ENCODE results near the gene RNF207. TPM values are rescaled to one million over a fixed set of nuclear protein-coding genes. Genes with fewer than 3 reads are reported as not detected.
A peak's percentile ranks its signal among the peaks of the same experiment; 100 is the strongest.

The RNF207 gene
- total RNA-seq, 4 donors from 2014 or later: 32.9 to 63.5 (median 47.0) TPM

DNA sequence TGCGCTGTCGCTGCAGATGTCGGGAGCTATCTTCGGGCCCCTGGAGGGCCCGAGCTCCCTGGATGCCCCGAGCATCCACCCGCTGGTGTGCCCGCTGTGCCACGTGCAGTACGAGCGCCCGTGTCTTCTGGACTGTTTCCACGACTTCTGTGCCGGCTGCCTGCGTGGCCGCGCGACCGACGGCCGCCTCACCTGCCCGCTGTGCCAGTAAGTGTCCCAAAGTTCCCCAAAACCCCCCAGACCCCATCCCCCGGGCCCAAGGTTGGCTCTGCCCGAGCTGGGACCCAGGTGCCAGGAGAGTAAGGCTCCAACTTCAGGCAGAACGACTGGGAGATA lies 569 bp downstream of the RNF207 start:
- H3K36me3 ChIP-seq: no peaks in the 10 kb centered on the region
- H3K27ac ChIP-seq: peak overlapping the region in 1 of 3 donors; percentile 63
- peak overlapping the region in 2 of 3 donors; percentile 22 to 47 for H3K4me3 ChIP-seq (replicated peaks in 1 of 3)
- WGBS, 2 donors: 20% methylated on average over 1 of the region's 25 CpGs; no CpG with 5 or more reads in 1 of the 2 donors
- TF ChIP-seq POLR2A (IDR thresholded peaks at IDR 0.05): no peak
- TF ChIP-seq, protein P1, sequence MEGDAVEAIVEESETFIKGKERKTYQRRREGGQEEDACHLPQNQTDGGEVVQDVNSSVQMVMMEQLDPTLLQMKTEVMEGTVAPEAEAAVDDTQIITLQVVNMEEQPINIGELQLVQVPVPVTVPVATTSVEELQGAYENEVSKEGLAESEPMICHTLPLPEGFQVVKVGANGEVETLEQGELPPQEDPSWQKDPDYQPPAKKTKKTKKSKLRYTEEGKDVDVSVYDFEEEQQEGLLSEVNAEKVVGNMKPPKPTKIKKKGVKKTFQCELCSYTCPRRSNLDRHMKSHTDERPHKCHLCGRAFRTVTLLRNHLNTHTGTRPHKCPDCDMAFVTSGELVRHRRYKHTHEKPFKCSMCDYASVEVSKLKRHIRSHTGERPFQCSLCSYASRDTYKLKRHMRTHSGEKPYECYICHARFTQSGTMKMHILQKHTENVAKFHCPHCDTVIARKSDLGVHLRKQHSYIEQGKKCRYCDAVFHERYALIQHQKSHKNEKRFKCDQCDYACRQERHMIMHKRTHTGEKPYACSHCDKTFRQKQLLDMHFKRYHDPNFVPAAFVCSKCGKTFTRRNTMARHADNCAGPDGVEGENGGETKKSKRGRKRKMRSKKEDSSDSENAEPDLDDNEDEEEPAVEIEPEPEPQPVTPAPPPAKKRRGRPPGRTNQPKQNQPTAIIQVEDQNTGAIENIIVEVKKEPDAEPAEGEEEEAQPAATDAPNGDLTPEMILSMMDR (IDR thresholded peaks at IDR 0.05): no peak
- H3K4me1 ChIP-seq: peaks cover 24 to 32% of the 10 kb centered on the region in 2 donors
- no peaks in the 10 kb centered on the region for H3K9me3 ChIP-seq
- intact Hi-C loops (cut with DNase I): loop anchor here (5.0 kb wide), 1 partner anchor 36 kb away; the partner anchor contains the start of gene HES3
- no peaks in the 10 kb centered on the region for H3K27me3 ChIP-seq
- no peak for DNase-seq

DNA sequence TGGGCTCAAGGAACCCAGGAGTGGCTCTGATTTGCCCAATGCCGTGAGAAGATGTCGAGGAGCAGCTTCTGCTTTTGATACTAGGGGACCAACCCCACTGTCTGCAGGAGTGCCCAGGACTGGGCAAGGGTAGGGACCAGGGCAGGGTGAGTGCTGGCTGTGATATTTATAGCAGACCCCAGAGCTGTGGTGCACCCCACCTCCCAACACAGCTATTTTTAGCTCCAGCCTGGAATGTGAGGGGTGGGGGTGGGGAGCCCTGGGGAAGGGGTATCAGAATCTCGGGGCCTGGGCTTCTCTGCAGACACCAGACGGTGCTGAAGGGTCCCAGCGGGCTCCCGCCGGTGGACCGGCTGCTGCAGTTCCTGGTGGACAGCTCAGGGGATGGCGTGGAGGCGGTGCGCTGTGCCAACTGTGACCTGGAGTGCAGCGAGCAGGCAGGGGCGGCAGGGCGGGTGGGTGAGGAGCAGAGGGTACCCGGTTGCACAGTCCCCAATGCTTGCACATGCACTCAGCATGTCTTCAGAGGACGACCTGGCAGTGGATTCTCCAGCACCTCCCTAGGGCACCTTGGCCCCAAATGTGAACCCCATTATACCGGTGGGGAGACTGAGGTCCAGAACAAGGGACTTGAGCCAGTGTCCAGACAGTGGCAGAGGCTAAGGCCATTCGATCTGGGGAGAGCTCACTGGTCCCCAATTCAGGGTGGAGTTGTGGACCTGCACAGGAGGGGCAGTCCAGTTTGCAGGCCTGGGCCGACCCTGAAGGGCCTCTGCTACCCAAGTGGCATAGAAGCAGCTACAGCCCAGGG lies 1.4 kb downstream of the RNF207 start:
- WGBS, 2 donors: 90% methylated on average over 2 to 17 of the region's 19 CpGs
- no peaks in the 10 kb centered on the region for H3K27me3 ChIP-seq
- TF ChIP-seq POLR2A (IDR thresholded peaks at IDR 0.05): no peak
- TF ChIP-seq, protein P1 (IDR thresholded peaks at IDR 0.05): no peak
- no peaks in the 10 kb centered on the region for H3K9me3 ChIP-seq
- no peak overlapping the region for H3K27ac ChIP-seq
- H3K4me1 ChIP-seq: peaks cover 24 to 32% of the 10 kb centered on the region in 2 donors
- intact Hi-C loops (cut with DNase I): loop anchor here (5.0 kb wide), 1 partner anchor 35 kb away; the partner anchor contains the start of gene HES3
- H3K36me3 ChIP-seq: no peaks in the 10 kb centered on the region
- no peak overlapping the region for H3K4me3 ChIP-seq (replicated peaks in 1 of 3)
- no peak for DNase-seq

DNA sequence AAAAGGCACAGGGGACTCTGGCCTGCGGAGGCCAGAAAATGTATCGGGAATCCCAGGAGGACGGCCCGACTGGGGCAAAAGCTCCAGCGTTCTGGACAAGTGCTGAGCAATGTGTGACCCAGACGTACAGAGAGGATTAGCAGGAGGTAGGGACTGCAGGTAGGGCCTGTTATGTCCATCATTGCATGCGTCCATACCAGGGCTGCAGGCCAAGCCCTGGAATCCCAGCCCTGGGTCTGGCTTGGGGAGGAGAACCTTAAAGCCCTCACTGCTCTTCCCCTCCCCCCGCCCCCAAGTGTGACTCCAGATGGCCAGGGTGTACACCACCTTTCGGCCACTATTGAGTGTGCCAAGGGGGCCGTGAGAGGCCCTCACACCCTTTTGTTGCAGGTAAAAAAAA lies 2.0 kb downstream of the RNF207 start:
- Histone ChIP-seq H3K9me3 (no peaks in the 10 kb centered on the region), H3K27ac (no peak overlapping the region), H3K4me1 (peaks cover 24 to 32% of the 10 kb centered on the region in 2 donors), H3K4me3 (replicated peaks in 1 of 3) (no peak overlapping the region), H3K27me3 (no peaks in the 10 kb centered on the region), H3K36me3 (no peaks in the 10 kb centered on the region)
- intact Hi-C loops (cut with DNase I): loop anchor here (5.0 kb wide), 1 partner anchor 34 kb away; the partner anchor contains the start of gene HES3
- 94 to 95% methylated on average over 10 of the region's 10 CpGs for WGBS, 2 donors
- no peak for DNase-seq
- TF ChIP-seq, protein P1 (IDR thresholded peaks at IDR 0.05): no peak
- TF ChIP-seq POLR2A (IDR thresholded peaks at IDR 0.05): no peak

DNA sequence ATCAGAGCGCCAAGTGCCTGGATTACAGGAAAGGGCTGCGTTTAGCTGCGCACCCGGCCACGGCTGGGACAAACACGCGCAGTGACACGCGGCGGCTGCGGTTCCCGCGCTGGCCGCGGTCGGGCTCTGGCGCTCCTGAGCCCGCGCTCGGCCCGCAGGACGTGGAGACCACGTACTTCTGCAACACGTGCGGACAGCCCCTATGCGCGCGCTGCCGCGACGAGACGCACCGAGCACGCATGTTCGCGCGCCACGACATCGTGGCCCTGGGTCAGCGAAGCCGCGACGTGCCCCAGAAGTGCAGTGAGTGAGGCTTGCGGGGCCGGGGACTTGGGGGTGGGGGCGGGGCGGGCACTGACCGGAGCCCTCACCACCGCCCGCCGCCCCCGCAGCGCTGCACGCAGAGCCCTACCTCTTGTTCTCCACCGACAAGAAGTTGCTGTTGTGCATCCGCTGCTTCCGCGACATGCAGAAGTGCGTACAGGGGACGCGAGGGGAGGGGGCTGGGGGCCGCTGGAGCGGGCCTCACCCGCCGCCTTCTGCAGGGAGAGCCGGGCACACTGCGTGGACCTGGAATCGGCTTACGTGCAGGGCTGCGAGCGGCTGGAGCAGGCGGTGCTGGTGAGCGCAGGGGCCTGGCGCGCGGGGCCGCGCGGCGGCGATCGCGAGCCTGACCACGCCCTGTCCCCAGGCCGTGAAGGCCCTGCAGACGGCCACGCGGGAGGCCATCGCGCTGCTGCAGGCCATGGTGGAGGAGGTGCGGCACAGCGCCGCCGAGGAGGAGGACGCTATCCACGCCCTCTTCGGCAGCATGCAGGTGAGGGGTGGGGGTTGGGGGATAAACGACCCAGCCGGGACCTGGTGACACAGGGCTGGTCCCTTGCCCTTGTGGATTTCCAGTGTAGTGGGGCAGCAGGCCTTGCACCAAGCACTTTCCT lies 3.1 kb downstream of the RNF207 start:
- H3K36me3 ChIP-seq: no peaks in the 10 kb centered on the region
- H3K27me3 ChIP-seq: no peaks in the 10 kb centered on the region
- WGBS, 2 donors: 10% methylated on average over 15 of the region's 99 CpGs; no CpG with 5 or more reads in 1 of the 2 donors
- no peak overlapping the region for H3K27ac ChIP-seq
- peak overlapping the region in 1 of 3 donors; percentile 26 for H3K4me3 ChIP-seq (replicated peaks in 1 of 3)
- intact Hi-C loops (cut with DNase I): loop anchor here (5.0 kb wide), 1 partner anchor 33 kb away; the partner anchor contains the start of gene HES3
- peaks cover 24 to 32% of the 10 kb centered on the region in 2 donors for H3K4me1 ChIP-seq
- no peaks in the 10 kb centered on the region for H3K9me3 ChIP-seq
- TF ChIP-seq POLR2A (IDR thresholded peaks at IDR 0.05): no peak
- TF ChIP-seq, protein P1 (IDR thresholded peaks at IDR 0.05): peak in 4 of 6 experiments; percentile 35 to 51 (median 40)
- DNase-seq: peak; percentile 60 to 62

All from thyroid gland (tissue), 4 donors.